ENCODE results near the gene BDKRB2.

DNA sequence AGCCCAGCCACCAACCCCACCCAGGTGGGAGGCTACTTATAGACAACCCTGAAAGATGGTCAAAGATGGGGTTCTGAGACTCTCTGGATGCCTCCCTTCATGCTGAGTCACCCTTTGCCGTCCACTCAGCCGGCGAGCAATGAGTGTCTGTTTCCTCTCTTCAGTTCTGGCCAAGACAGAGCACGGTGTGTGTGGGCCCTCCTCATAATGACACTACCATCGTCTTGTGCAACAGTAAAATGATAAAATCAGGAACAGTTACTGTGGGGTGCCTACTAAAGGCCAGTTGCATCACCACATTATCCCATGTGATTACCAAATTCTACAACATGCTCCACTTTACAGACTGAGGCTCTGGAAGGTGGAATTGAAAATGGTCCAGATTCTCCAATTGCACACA lies 44.4 kb downstream of the BDKRB2 start:
- TF ChIP-seq, protein P1, sequence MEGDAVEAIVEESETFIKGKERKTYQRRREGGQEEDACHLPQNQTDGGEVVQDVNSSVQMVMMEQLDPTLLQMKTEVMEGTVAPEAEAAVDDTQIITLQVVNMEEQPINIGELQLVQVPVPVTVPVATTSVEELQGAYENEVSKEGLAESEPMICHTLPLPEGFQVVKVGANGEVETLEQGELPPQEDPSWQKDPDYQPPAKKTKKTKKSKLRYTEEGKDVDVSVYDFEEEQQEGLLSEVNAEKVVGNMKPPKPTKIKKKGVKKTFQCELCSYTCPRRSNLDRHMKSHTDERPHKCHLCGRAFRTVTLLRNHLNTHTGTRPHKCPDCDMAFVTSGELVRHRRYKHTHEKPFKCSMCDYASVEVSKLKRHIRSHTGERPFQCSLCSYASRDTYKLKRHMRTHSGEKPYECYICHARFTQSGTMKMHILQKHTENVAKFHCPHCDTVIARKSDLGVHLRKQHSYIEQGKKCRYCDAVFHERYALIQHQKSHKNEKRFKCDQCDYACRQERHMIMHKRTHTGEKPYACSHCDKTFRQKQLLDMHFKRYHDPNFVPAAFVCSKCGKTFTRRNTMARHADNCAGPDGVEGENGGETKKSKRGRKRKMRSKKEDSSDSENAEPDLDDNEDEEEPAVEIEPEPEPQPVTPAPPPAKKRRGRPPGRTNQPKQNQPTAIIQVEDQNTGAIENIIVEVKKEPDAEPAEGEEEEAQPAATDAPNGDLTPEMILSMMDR (conservative IDR thresholded peaks at IDR 0.05), result no peak
- TF ChIP-seq ZFX (IDR thresholded peaks at IDR 0.05), result no peak

Measured in C4-2B (cell line).